ENCODE measurements around the gene TOMM7.
"Not testable (repeated sequence)": the region's sequence is repeated elsewhere in the genome, so short reads cannot be mapped to it uniquely, and the experiment has no call there.

Gene TOMM7

DNA sequence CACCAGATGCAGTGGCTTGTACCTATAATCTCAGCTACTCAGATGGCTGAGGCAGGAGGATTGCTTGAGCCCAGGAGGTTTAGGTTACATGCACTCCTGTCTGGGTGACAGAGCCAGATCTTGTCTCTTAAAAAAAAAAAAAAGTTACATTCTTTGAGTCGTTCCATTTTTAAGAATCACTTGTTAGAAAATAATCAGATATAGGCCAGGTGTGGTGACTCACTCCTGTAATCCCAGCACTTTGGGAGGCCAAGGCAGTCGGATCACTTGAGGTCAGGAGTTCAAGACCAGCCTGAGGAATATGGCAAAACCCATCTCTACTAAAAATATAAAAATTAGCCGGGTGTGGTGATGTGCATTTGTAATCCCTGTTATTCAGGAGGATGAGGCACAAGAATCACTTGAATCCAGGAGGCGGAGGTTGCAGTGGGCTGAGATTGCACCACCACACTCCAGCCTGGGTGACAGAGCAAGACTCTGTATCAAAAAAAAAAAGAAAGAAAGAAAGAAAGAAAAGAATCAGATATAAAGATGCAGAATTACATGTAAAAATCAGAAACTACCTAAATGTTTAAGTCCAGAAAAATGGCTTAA is 42.8 kb downstream of the TOMM7 start:
- not testable (repeated sequence) for DNase-seq

- no peak for DNase-seq
Measured at GRCh38 chr7:22776964-22777363, 45.7 kb downstream of the TOMM7 start.

- DNase-seq: no peak
Measured at GRCh38 chr7:22772885-22773284, 49.8 kb downstream of the TOMM7 start.

DNA sequence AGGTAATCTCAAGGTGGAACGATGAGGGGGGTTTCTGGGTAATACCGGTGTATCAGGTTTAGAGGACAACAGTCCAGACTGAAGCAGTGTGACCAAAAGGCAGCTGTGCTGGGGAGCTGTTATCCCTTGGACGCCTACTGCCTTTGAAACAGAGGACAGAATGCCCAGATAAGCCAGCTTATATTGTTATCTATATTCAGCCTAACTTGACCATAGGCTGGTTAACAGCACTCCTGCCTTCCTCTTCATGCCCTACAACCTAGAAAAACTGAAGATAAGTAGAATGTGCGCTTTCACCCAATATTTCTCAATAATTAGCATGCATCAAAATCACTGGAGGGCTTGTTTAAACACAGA is 50.8 kb downstream of the TOMM7 start:
- no peak for DNase-seq

DNA sequence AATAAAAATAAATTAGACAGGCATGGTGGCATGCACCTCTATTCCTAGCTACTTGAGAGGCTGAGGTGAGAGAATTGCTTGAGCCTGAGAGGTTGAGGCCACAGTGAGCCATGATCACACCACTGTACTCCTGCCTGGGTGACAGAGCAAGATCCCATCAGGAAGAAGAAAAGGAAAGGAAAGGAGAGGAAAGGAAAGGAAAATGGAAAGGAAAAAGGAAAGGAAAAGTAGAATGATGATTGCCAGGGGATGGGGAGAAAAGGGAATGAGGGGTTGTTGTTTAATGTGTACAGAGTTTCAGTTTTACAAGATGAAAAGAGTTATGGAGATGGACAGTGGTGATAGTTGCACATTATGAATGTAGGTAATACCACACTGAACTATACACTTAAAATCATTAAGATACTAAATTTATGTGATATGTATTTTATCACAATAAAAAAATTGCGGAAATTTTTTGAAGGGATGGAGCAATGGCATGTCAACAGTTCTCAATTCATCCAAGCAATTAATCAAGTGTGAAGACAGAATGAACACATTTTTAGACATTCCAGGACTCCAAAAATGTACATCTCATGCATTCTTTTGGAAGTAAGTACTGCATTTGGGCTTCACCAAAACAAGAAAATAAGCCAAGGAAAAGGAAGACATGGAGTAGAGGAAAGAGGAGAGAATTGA is 51.3 kb downstream of the TOMM7 start:
- DNase-seq: no peak

- no peak for DNase-seq
Measured at GRCh38 chr7:22765609-22766008, 57.0 kb downstream of the TOMM7 start.
